HepG2 (cell line): Measurements from ENCODE around the gene MRPL28. TPM values are rescaled to one million over a fixed set of nuclear protein-coding genes. Genes with fewer than 3 reads are reported as not detected.
A peak's percentile ranks its signal among the peaks of the same experiment; 100 is the strongest.

Experiments used
- AGO1 ChIP-seq: fragments of 200-400 bp; formaldehyde crosslinking; IDR thresholded peaks from 2 replicates; pipeline ENCODE4 v1.6.1; 2017; ENCODE audit warnings: mild to moderate bottlenecking, low read depth, low read length, moderate library complexity; ENCODE audit not compliant: poor library complexity, severe bottlenecking
- ARNT2 ChIP-seq: sonication (generic); formaldehyde crosslinking; IDR thresholded peaks from 2 replicates; pipeline ENCODE4 v1.8.0; 2022; ENCODE audit warnings: mild to moderate bottlenecking, low read depth, missing genetic modification reagents, moderate library complexity
- HES4 ChIP-seq: sonication (generic); formaldehyde crosslinking; IDR thresholded peaks from 2 replicates; pipeline ENCODE4 v1.9.0; 2021; ENCODE audit warnings: mild to moderate bottlenecking, missing genetic modification reagents, borderline replicate concordance
- HNRNPL ChIP-seq: fragments of 200-400 bp; formaldehyde crosslinking; IDR thresholded peaks from 2 replicates; pipeline ENCODE4 v1.6.1; 2017; ENCODE audit warnings: mild to moderate bottlenecking, low read depth, low read length
- RAD21 ChIP-seq: fragments of 450-650 bp; formaldehyde crosslinking; IDR thresholded peaks from 2 replicates; pipeline ENCODE4 v1.5.0; 2020; ENCODE audit warnings: mild to moderate bottlenecking
- TOE1 ChIP-seq: sonication (generic); formaldehyde crosslinking; IDR thresholded peaks from 2 replicates; pipeline ENCODE4 v1.4.0; 2020; ENCODE audit warnings: mild to moderate bottlenecking, missing genetic modification reagents
- ZC3H4 ChIP-seq: sonication (generic); formaldehyde crosslinking; IDR thresholded peaks from 2 replicates; pipeline ENCODE4 v1.4.0; 2020; ENCODE audit warnings: missing genetic modification reagents, borderline replicate concordance
- ZEB1 ChIP-seq: IDR thresholded peaks from 2 replicates; pipeline ENCODE4 v1.6.1; 2012; ENCODE audit warnings: mild to moderate bottlenecking, low read depth, inconsistent platforms; ENCODE audit not compliant: insufficient replicate concordance
- ZFY ChIP-seq: sonication (generic); formaldehyde crosslinking; IDR thresholded peaks from 2 replicates; pipeline ENCODE4 v1.4.0; 2020; ENCODE audit warnings: missing genetic modification reagents
- ZKSCAN5 ChIP-seq: sonication (generic); formaldehyde crosslinking; IDR thresholded peaks from 2 replicates; pipeline ENCODE4 v1.5.1; 2020; ENCODE audit warnings: mild to moderate bottlenecking, missing genetic modification reagents
- ZNF205 ChIP-seq: IDR thresholded peaks from 2 replicates; pipeline ENCODE4 v1.6.1; 2018; ENCODE audit warnings: missing biosample characterization, missing genetic modification reagents
- ZNF430 ChIP-seq: sonication (generic); formaldehyde crosslinking; IDR thresholded peaks from 2 replicates; pipeline ENCODE4 v1.9.0; 2021; ENCODE audit warnings: mild to moderate bottlenecking, missing genetic modification reagents
- ZNF460 ChIP-seq: sonication (generic); formaldehyde crosslinking; IDR thresholded peaks from 2 replicates; pipeline ENCODE4 v1.5.1; 2020; ENCODE audit warnings: missing genetic modification reagents, mild to moderate bottlenecking, borderline replicate concordance
- ZNF569 ChIP-seq: sonication (generic); formaldehyde crosslinking; IDR thresholded peaks from 2 replicates; pipeline ENCODE4 v1.5.0; 2020; ENCODE audit warnings: mild to moderate bottlenecking, missing genetic modification reagents, moderate library complexity, borderline replicate concordance
- ZNF776 ChIP-seq: sonication (generic); formaldehyde crosslinking; IDR thresholded peaks from 2 replicates; pipeline ENCODE4 v1.4.0; 2020; ENCODE audit warnings: mild to moderate bottlenecking, missing genetic modification reagents
- ZSCAN31 ChIP-seq: sonication (generic); formaldehyde crosslinking; IDR thresholded peaks from 2 replicates; pipeline ENCODE4 v1.5.0; 2020; ENCODE audit warnings: low read depth, mild to moderate bottlenecking, missing genetic modification reagents
- polyA plus RNA-seq, 8 experiments: library from polyadenylated mRNA; depleted of rRNA in 3 of 8; stranded (reverse) in 7 of 8; unstranded in 1 of 8; fragments of >200 nt; fragmentation: Illumina TruSeq in 4 of 8; extraction: Trizol in 4 of 8; gene quantifications; 2 replicates each; pipeline versions ENCODE4 v1.2.1 to v1.2.3, GENCODE V29; 2011 to 2016; ENCODE audit warnings: low read depth in 4 of 8, missing spikeins in 1 of 8, mixed read lengths in 1 of 8; ENCODE audit not compliant: insufficient read depth in 1 of 8
- total RNA-seq, 5 experiments: library from RNA; depleted of rRNA; stranded (reverse); fragments of >200 nt; fragmentation: Illumina TruSeq; extraction: Trizol; gene quantifications; 2 replicates each; pipeline ENCODE4 v1.2.3, GENCODE V29; 2016; ENCODE audit warnings: low read depth in 1 of 5
- TF ChIP-seq, protein P1 (sequence below): sonication (generic); formaldehyde crosslinking; IDR thresholded peaks from 2 replicates; pipeline ENCODE4 v1.5.0; 2020; ENCODE audit warnings: mild to moderate bottlenecking, missing genetic modification reagents, borderline replicate concordance
- TF ChIP-seq, protein P2 (sequence below): sonication (generic); formaldehyde crosslinking; IDR thresholded peaks from 2 replicates; pipeline ENCODE4 v1.4.0; 2020; ENCODE audit warnings: low read depth, missing genetic modification reagents

Gene MRPL28
- total and polyA plus RNA-seq, 2 of the 13 experiments (the other 11 are each of a cell fraction or from before 2014, with no cell fraction given) = 114 to 135 TPM

DNA sequence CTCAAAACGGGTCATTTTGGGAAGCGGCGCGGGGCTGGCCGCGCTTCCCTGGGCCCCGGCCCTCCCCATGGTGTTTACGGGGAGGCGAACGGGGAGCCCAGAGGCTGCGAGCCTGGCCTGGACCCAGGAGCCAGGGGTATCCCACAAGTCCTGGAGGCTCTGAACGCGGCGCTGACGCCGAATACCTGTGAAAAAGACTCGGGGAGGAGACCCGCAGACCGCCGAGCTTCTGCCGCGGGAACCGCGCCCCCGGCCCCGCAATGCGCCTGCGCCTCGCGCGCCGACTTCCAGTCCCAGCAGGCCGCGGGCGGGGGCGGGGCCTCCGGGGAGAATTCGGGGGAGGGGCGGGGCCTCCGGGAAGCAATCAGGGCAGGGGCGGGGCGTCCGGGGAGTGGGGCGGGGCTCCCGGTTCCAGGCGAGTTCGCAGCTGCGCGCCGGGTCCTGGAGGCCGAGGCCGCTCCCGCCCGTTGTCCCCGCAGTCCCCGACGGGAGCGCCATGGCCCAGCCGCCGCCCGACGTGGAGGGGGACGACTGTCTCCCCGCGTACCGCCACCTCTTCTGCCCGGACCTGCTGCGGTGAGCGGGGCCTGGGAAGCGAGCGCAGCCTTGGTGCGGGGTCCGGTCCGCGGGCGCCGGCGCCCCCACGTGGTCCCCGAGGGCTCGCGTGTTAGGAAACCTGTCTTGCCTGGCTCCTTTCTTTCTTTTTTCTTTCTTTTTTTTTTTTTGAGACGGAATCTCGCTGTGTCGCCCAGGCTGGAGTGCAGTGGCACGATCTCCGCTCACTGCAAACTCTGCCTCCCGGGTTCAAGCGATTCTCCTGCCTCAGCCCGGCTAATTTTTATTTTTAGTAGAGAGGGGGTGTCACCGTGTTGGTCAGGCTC lies 31.4 kb upstream of the MRPL28 start, which contains the start of gene DECR2 (continued):
- TF ChIP-seq HNRNPL = no peak
- peak; percentile 77 for TF ChIP-seq RAD21 (CRISPR knock-in tag)
- peak; percentile 87 for TF ChIP-seq ZFY (CRISPR knock-in tag)
- TF ChIP-seq, protein P1, sequence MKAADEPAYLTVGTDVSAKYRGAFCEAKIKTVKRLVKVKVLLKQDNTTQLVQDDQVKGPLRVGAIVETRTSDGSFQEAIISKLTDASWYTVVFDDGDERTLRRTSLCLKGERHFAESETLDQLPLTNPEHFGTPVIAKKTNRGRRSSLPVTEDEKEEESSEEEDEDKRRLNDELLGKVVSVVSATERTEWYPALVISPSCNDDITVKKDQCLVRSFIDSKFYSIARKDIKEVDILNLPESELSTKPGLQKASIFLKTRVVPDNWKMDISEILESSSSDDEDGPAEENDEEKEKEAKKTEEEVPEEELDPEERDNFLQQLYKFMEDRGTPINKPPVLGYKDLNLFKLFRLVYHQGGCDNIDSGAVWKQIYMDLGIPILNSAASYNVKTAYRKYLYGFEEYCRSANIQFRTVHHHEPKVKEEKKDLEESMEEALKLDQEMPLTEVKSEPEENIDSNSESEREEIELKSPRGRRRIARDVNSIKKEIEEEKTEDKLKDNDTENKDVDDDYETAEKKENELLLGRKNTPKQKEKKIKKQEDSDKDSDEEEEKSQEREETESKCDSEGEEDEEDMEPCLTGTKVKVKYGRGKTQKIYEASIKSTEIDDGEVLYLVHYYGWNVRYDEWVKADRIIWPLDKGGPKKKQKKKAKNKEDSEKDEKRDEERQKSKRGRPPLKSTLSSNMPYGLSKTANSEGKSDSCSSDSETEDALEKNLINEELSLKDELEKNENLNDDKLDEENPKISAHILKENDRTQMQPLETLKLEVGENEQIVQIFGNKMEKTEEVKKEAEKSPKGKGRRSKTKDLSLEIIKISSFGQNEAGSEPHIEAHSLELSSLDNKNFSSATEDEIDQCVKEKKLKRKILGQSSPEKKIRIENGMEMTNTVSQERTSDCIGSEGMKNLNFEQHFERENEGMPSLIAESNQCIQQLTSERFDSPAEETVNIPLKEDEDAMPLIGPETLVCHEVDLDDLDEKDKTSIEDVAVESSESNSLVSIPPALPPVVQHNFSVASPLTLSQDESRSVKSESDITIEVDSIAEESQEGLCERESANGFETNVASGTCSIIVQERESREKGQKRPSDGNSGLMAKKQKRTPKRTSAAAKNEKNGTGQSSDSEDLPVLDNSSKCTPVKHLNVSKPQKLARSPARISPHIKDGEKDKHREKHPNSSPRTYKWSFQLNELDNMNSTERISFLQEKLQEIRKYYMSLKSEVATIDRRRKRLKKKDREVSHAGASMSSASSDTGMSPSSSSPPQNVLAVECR = peak; percentile 76; the same call in 1 of the 2 replicates
- TF ChIP-seq, protein P2, sequence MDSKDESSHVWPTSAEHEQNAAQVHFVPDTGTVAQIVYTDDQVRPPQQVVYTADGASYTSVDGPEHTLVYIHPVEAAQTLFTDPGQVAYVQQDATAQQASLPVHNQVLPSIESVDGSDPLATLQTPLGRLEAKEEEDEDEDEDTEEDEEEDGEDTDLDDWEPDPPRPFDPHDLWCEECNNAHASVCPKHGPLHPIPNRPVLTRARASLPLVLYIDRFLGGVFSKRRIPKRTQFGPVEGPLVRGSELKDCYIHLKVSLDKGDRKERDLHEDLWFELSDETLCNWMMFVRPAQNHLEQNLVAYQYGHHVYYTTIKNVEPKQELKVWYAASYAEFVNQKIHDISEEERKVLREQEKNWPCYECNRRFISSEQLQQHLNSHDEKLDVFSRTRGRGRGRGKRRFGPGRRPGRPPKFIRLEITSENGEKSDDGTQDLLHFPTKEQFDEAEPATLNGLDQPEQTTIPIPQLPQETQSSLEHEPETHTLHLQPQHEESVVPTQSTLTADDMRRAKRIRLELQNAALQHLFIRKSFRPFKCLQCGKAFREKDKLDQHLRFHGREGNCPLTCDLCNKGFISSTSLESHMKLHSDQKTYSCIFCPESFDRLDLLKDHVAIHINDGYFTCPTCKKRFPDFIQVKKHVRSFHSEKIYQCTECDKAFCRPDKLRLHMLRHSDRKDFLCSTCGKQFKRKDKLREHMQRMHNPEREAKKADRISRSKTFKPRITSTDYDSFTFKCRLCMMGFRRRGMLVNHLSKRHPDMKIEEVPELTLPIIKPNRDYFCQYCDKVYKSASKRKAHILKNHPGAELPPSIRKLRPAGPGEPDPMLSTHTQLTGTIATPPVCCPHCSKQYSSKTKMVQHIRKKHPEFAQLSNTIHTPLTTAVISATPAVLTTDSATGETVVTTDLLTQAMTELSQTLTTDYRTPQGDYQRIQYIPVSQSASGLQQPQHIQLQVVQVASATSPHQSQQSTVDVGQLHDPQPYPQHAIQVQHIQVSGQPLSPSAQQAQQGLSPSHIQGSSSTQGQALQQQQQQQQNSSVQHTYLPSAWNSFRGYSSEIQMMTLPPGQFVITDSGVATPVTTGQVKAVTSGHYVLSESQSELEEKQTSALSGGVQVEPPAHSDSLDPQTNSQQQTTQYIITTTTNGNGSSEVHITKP = no peak
- TF ChIP-seq TOE1 = no peak
- no peak for TF ChIP-seq ZKSCAN5 (CRISPR knock-in tag)
- no peak for TF ChIP-seq ZNF569 (CRISPR knock-in tag)
- no peak for TF ChIP-seq ZEB1
- TF ChIP-seq ZC3H4 (CRISPR knock-in tag) = peak; percentile 92; the same call in 1 of the 2 replicates
- TF ChIP-seq ZNF430 (CRISPR knock-in tag) = 0 out of 2 replicates have a peak, but pooled peaks have one; percentile 55
- TF ChIP-seq HES4 (CRISPR knock-in tag) = 0 out of 2 replicates have a peak, but pooled peaks have one; percentile 67
- TF ChIP-seq ARNT2 (CRISPR knock-in tag) = peak; percentile 81
- peak; percentile 31; the same call in 1 of the 2 replicates for TF ChIP-seq ZNF205 (CRISPR knock-in tag)
- peak; percentile 78 for TF ChIP-seq ZNF776 (CRISPR knock-in tag)
- peak; percentile 95 for TF ChIP-seq AGO1
- TF ChIP-seq ZSCAN31 (CRISPR knock-in tag) = peak; percentile 73; the same call in 1 of the 2 replicates
- TF ChIP-seq ZNF460 (CRISPR knock-in tag) = no peak
